HG02763 (cell line): ENCODE data around the gene ABCA8.
"Not testable (repeated sequence)": the region's sequence is repeated elsewhere in the genome, so short reads cannot be mapped to it uniquely, and the experiment has no call there.

ENCODE experiments used
- ATAC-seq: cut with Tn5 transposase; IDR thresholded peaks from one replicate; pipeline ENCODE4 v1.9.1; 2021; ENCODE audit warnings: mild to moderate bottlenecking, moderate library complexity; ENCODE audit not compliant: unreplicated experiment

ABCA8 gene

DNA sequence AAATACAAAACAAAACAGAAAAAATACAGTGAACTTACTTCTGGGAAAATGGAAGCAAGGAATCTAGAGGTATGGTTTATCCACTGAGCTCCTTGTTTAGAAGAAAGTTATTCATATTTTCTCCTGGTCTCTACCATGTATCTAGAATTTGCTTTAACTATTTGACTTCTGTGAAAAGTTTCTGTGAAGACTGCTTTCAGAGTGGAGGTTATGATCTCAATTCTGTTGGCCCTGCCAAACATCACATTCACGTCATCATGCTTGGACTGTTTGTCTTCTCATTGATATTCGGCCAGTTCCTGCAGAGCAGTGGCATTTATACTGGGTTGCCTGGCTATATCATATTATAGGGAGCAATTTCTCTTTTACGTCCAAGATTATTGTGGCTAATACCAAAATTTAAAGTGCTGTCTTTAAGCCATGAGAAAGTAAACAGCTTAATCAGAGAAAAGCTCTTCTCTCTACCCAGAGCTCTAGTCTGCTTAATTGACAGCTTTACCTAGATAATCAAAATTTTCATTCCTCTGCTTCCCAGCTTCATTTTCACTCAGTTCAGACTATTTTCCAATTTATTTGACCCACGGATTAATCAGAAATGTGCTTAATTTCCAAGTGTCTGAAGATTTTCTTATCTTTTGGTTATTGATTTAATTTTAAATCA lies at the start of gene ABCA8:
TSS of gene ABCA8 (minus strand) at position 212 of the 661 bp plus-strand sequence. CDS start 13,358 bp downstream, outside the sequence.
- ATAC-seq, result no peak

- not testable (repeated sequence) for ATAC-seq
Observed at GRCh38 chr17:69004759-69005158, 49.6 kb upstream of the ABCA8 start.

- not testable (repeated sequence) for ATAC-seq
Observed at GRCh38 chr17:68999743-69000142, 44.6 kb upstream of the ABCA8 start.

GRCh38 chr17:68993112-68993511 lies 37.9 kb upstream of the ABCA8 start:
- no peak for ATAC-seq

GRCh38 chr17:68987966-68988365 lies 32.8 kb upstream of the ABCA8 start:
- ATAC-seq, result no peak

- ATAC-seq, result no peak
Observed at GRCh38 chr17:68981288-68981687, 26.1 kb upstream of the ABCA8 start.

DNA sequence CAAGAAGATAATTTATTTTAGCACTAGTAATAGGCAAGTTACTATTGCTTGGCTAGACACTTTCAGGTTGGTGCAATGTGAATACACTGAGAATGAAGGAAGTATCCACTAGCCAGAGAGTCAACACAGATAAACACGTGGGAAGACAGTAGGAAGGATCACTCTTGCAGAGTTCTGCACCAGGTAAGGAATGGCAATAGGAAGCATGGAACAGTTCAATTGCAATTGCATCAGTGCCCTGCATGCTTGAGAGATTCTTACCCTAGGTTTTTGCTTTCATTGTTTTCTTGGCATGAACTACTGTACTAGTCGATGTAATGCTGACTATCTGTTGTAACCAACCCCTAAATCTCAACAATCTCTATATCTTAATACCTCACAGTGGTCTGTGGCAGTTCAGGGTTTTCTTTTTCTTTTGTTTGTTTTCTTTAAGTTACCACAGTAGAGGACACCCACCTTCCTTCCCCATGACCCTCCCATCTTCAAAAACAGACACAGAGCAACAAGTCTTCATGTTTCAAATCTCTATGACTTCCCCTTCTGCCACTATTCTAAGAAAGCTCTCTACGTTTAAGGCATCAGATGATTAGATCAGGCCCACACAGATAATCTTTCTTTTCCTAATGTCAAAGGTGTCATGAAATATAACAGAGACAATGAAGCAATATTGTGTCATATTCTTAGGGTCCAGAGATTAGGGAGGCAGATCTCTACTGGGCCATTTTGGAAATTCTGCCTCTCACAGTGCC lies 18.1 kb upstream of the ABCA8 start:
- ATAC-seq, result no peak

GRCh38 chr17:68972119-68972704 lies 17.0 kb upstream of the ABCA8 start:
- no peak for ATAC-seq

DNA sequence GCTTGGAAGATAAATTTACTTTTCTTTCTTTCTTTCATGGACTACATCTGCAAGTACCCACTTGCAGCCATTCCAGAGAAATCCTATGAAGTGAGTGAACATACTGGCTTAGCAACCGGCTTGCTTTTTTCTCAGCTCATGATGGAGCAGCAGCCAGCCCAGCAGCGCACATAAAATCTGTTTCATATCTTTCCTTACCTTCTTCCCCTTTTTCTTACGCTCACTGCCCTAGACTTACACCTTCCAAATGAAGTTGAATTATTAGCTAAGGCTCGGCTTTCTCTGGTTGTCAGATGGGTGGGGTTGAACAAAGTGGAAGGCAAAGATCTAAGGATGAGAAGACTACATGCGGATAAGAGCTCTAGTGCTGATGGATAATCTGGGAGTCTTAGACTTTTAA lies 13.9 kb upstream of the ABCA8 start:
- ATAC-seq, result no peak

DNA sequence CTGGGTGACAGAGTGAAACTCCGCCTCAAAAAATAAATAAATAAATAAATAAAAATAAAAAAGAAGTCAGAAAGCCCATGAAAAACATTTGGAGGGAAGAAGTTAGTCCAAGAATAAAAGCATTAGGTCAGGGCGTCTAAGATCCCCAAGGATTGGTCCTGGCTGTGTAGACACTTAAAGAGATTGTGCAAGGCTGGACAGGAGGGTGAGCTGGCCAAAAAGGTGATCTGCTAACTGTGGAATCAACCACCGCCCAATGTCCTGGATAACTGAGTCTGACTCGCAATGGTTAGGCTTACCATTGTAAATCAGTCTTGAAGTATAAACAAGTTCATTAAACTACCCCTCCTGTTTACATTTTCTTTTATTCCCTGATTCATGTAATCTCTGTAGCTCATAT lies 8.8 kb upstream of the ABCA8 start:
- ATAC-seq, result no peak

GRCh38 chr17:68961214-68961882 lies 6.2 kb upstream of the ABCA8 start:
- ATAC-seq, result no peak

DNA sequence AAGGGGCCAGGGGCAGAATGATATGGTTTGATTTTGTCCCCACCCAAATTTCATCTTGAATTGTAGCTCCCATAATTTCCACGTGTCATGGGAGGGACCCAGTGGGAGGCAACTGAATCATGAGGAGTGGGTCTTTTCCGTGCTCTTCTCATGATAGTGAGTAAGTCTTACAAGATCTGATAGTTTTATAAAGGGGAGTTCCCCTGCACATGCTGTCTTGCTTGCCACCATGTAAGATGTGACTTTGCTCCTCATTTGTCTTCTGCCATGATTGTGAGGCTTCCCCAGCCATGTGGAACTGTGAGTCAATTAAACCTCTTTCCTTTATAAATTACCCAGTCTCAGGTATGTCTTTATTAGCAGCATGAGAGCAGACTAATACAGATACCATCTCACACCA lies 3.9 kb upstream of the ABCA8 start:
- ATAC-seq, result not testable (repeated sequence)

GRCh38 chr17:68957944-68958343 lies 2.8 kb upstream of the ABCA8 start:
- ATAC-seq, result no peak

GRCh38 chr17:68954146-68954896 lies 871 bp downstream of the ABCA8 start:
- ATAC-seq, result no peak

DNA sequence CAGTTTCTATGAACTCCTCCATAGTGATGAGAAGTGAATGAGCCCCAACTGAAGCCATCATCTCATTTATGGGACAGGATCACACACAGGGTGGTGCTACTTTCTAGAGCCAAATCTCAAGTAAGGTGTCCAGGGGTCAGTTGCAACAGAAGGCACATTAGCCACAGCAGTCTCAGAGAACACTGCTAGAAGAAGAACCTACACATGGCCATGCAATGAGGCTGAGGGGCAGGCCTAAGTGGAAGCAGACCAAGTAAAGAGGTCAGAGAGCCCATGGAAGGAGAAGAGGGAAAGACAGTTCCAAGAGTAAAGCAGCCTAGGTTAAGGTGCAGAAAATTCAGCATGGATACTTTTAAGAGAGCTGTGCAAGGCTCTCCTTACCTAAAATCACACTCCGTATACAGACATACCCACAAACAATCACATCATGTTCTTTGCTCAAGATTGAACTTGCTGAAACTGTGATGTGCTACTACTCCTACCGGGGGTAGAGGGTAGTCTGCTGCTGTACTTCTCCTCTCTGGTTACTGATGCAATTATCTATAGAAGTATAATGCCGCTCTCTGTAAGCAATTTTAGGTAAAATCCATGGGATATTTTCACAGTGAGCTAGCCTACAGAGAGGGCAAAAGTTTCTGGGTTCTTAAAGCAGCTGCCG lies 1.7 kb downstream of the ABCA8 start:
- ATAC-seq, result no peak

DNA sequence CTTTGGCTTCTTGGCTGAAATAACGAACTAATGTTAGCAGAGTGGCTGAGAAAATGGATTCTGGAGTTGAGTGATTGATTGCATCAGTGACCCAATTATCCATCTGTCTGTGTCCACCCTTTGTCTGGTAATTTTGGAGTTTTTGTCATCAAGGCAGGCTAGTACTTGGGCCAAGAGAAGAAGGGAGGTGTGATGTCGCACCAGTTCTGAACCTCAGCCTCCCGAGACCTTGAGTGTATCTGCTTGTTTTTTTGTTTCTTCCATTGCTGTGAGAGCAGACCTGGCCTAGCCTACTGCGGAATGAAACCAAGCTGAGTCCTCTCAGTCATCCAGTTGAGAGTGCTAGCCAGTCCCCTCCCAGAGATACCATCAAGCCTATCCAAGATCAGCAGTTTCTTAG lies 4.5 kb downstream of the ABCA8 start:
- no peak for ATAC-seq

GRCh38 chr17:68947868-68948267 lies 7.3 kb downstream of the ABCA8 start:
- ATAC-seq, result not testable (repeated sequence)

- no peak for ATAC-seq
Observed at GRCh38 chr17:68944435-68945035, 10.7 kb downstream of the ABCA8 start.

DNA sequence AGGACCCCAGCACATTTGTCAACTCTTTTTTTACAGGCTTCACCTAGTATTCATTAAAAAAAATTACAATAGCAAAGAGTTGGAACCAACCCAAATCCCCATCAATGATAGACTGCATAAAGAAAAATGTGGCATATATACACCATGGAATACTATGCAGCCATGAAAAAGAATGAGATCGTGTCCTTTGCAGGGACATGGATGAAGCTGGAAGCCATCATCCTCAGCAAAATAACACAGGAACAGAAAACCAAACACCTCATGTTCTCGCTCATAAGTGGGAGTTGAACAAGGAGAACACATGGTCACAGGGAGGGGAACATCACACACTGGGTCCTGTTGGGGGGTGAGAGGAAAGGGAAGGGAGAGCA lies 11.4 kb downstream of the ABCA8 start:
- ATAC-seq, result not testable (repeated sequence)
